A549 treated with dexamethasone at 1 μM for 4 hours (cell line): ENCODE measurements around the gene KRTAP12-1. TPM values are rescaled to one million over a fixed set of nuclear protein-coding genes. Genes with fewer than 3 reads are reported as not detected.

ENCODE experiments used
- total RNA-seq: library from RNA; stranded (reverse); fragments of 200-300 nt; extraction: Qiagen RNA extraction; gene quantifications from 5 replicates; pipeline ENCODE4 v1.2.3, GENCODE V29; 2022

The KRTAP12-1 gene
- not detected in 5 replicates for total RNA-seq

GRCh38 chr21:44681861-44682579 lies at the start of gene KRTAP12-1:
Gene KRTAP12-1, minus strand, starts transcription at chr21:44682163. Its CDS starts 40 bp downstream, at chr21:44682123.

GRCh38 chr21:44711327-44712202 lies 29.6 kb upstream of the KRTAP12-1 start, which contains the start of gene TSPEAR:
Gene TSPEAR, minus strand, starts transcription at chr21:44711572. Its CDS starts 58 bp downstream, at chr21:44711514.

GRCh38 chr21:44697172-44697810 lies 15.3 kb upstream of the KRTAP12-1 start, which contains the start of gene KRTAP10-12:
Gene KRTAP10-12, plus strand, starts transcription at chr21:44697172. Its CDS starts 30 bp downstream, at chr21:44697202.

GRCh38 chr21:44666401-44667320 lies 15.3 kb downstream of the KRTAP12-1 start, which contains the start of gene KRTAP12-2:
Gene KRTAP12-2, minus strand, starts transcription at chr21:44666927. Its CDS starts 41 bp downstream, at chr21:44666886.

GRCh38 chr21:44657635-44658540 lies 24.1 kb downstream of the KRTAP12-1 start, which contains the start of gene KRTAP12-3:
Gene KRTAP12-3, plus strand, starts transcription at chr21:44657932. Its CDS starts 48 bp downstream, at chr21:44657980.

GRCh38 chr21:44654576-44655175 lies 27.3 kb downstream of the KRTAP12-1 start, which contains the start of gene KRTAP12-4:
Gene KRTAP12-4, minus strand, starts transcription at chr21:44654659. Its CDS starts 45 bp downstream, at chr21:44654614.

GRCh38 chr21:44646366-44647221 lies 35.4 kb downstream of the KRTAP12-1 start, which contains the start of gene KRTAP10-11:
Gene KRTAP10-11, plus strand, starts transcription at chr21:44646414. Its CDS starts 45 bp downstream, at chr21:44646459.

GRCh38 chr21:44637018-44637850 lies 44.7 kb downstream of the KRTAP12-1 start, which contains the start of gene KRTAP10-10:
Gene KRTAP10-10, plus strand, starts transcription at chr21:44637356. Its CDS starts 62 bp downstream, at chr21:44637418.

Other genes with a start within 250 kb of the KRTAP12-1 start
- gene LRRC3, start 226.7 kb downstream of the KRTAP12-1 start, total RNA-seq, result 1.7 to 2.5 TPM (median 2.4 TPM) in 5 replicates
- gene KRTAP10-1, start 142.0 kb downstream of the KRTAP12-1 start, total RNA-seq, result not detected in 5 replicates
- not detected in 5 replicates for gene KRTAP10-2, start 130.7 kb downstream of the KRTAP12-1 start, total RNA-seq
- not detected in 5 replicates for gene KRTAP10-3, start 123.4 kb downstream of the KRTAP12-1 start, total RNA-seq
- gene KRTAP10-4, start 108.4 kb downstream of the KRTAP12-1 start, total RNA-seq, result not detected in 5 replicates
- gene KRTAP10-5, start 101.6 kb downstream of the KRTAP12-1 start, total RNA-seq, result not detected in 5 replicates
- gene KRTAP10-6, start 89.7 kb downstream of the KRTAP12-1 start, total RNA-seq, result not detected in 5 replicates
- gene KRTAP10-7, start 81.6 kb downstream of the KRTAP12-1 start, total RNA-seq, result not detected in 5 replicates
- not detected in 5 replicates for gene KRTAP10-8, start 70.1 kb downstream of the KRTAP12-1 start, total RNA-seq
- not detected in 5 replicates for gene KRTAP10-9, start 55.1 kb downstream of the KRTAP12-1 start, total RNA-seq
- gene KRTAP10-10, start 44.8 kb downstream of the KRTAP12-1 start, total RNA-seq, result not detected in 5 replicates
- gene KRTAP10-11, start 35.7 kb downstream of the KRTAP12-1 start, total RNA-seq, result not detected in 5 replicates
- gene KRTAP12-4, start 27.5 kb downstream of the KRTAP12-1 start, total RNA-seq, result not detected in 5 replicates
- not detected in 5 replicates for gene KRTAP12-3, start 24.2 kb downstream of the KRTAP12-1 start, total RNA-seq
- gene KRTAP12-2, start 15.2 kb downstream of the KRTAP12-1 start, total RNA-seq, result not detected in 5 replicates
- gene KRTAP10-12, start 15.0 kb upstream of the KRTAP12-1 start, total RNA-seq, result not detected in 5 replicates
- gene TSPEAR, start 29.4 kb upstream of the KRTAP12-1 start, total RNA-seq, result 0.04 TPM in 1 of 5 replicates, not detected in the others
- gene UBE2G2, start 119.7 kb upstream of the KRTAP12-1 start, total RNA-seq, result 28.1 to 33.5 TPM (median 32.3 TPM) in 5 replicates
- 58.2 to 69.1 TPM (median 66.8 TPM) in 5 replicates for gene SUMO3, start 135.9 kb upstream of the KRTAP12-1 start, total RNA-seq
- gene PTTG1IP, start 191.5 kb upstream of the KRTAP12-1 start, total RNA-seq, result 88.5 to 101 TPM (median 96.8 TPM) in 5 replicates
- gene ITGB2, start 238.7 kb upstream of the KRTAP12-1 start, total RNA-seq, result 0.56 to 0.94 TPM (median 0.76 TPM) in 5 replicates